Activated T-cell treated with anti-CD3 and anti-CD28 coated beads, Interleukin-2, amount 50 U/mL, for 48 hours (primary cell): ENCODE measurements around the gene RAB35.

Experiments
- DNase-seq, 2 experiments: peaks; one replicate each; pipeline ENCODE4 v3.0.0-alpha.2; 2020

Gene RAB35

DNA sequence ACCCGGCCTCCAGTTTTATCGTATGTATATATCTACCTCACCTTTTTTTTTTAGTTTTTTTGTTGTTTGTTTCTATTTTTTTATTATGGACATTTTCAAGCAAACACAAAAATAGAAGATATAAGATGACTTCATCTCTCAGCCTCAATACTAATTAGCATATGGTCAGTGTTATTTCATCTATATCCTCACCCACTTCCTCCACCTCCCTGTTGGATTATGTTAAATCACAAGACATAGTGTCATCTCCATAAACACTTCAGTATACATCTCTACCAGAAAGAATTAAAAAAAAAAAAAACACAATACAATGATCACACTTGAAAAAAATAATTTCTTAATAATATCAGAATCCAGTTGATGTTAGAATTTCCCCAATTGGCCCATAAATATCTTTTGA lies 34.9 kb downstream of the RAB35 start:
- DNase-seq: no peak

DNA sequence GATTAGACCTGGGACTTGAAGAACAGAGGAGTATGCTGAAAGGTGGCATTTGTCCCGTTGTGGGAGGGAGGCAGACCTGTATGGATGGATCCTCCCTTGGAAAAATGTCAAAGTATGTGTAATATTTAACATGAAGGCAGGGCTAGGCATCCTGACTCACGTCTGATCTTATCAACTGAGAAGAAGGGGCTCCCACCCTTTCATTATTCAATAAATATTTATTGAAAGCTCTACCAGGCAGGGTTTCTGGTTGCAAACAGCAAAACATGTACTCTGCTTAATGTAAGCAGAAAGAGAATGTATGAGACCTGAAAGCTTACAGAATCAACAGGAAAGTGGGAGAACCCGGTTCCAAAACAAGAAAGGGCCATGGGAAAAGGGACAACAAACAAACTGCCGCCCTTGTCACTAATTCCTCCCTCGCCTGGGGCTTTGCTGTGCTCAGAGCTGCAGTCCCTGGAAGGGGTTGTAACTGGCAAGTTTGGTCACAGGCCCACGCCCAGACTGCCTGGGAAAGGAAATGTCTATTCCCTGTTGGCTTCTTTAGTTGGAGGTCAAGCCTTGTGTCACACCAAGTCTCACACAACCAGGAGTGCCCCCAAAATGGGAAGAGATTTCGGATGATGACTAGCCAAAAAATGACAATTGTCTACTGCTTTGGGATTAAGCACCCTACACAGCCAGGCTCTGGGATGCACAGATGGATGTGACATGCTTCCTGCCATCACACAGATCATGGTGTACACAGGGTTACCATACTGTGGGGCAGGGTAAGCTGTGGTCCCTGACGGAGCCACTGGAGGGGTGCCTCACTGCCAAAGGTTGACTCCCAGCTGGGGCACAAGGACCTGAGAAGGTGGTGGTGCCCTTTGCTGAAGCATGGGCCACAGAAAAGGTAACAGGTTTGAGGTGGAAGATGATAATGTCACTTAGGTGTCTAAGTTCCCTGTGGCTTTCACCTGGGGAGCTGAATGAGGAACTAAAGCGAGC lies 36.8 kb downstream of the RAB35 start:
- no peak for DNase-seq

DNA sequence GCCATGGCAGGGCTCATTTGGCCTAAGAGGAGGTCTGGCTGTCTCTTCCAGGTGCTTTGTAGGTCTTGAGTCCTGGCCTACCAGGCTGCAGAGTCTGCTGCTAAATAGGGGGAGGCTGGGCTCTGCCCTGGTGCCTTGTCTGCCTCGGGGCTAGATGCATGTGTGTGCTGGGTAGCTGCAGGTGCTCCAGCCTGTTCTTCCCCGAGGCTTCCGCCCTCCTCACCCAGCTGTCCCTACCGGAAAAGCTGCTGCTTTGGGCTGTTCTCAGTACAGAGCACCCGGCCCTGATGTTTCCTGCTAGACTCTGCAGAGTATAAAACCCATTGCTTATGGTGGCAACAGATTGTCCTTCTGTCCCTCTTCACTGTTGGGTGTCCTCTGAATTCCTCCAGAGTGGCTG lies 37.7 kb downstream of the RAB35 start:
- DNase-seq: no peak

DNA sequence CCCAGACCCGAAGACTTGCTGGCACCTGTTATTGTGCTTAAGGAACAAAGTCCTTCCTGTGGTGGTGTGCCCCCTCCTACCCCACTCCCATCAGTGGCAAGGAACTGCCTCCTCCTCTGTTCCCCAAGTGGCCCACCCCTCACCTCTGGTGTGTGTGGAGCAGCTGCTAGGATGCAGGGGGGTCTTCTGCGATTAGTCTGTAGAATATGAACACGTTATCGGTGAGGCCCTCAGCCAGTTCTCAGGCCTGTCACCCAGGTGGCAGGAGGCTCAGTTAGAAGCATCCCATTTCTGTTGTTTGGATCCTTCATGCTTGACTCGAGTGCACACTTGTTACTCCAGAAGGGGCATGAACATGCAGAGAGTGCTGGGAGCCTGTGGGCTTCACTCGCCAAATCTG lies 39.3 kb downstream of the RAB35 start:
- peak in 1 of 2 experiments; percentile 7 for DNase-seq

DNA sequence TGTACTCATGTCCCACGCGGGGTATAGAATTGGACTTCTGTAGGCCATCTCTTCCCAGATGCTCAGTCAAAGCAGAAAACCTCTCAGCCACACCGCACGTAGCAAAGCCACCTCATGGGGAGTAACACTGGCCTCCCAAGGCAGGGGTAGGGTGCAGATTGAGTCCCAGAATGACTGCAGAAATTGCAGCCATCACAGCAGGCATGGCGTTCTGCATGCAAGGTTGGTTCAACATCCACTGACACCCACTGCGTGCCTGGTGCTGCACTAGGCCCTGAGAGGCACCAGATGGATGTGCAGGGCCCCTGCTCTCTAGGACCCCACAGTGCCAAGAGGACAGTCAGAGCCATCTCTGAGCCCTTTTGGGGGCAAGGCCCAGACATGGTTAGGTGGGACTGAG lies 39.9 kb downstream of the RAB35 start:
- DNase-seq: peak in 1 of 2 experiments; percentile 10

DNA sequence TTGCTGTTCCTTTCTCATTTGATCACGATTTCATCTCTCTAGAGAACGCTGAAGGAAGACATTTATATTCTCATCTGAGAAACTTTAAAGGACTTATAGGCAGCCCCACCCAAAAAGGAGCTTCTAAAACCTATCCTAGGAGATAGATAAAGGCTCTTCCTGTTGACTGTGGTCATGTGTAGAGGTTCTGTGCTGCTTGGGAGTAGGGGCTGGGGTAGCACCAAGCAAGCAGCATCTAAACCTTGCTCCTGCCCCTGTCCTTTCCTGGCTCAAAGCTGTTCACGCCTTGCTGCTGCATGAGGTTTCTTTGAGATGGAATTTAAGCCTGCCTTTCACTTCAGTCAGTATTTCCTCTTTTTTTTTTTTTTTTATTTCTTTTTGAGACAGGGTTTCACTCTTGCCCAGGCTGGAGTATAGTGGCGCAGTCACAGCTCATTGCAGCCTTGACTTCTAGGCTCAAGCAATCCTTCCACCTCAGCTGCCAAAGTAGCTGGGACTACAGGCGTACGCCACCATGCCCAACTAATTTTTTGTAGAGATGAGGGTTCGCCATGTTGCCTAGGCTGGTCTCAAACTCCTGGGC lies 41.4 kb downstream of the RAB35 start:
- DNase-seq: peak in 1 of 2 experiments; percentile 8

DNA sequence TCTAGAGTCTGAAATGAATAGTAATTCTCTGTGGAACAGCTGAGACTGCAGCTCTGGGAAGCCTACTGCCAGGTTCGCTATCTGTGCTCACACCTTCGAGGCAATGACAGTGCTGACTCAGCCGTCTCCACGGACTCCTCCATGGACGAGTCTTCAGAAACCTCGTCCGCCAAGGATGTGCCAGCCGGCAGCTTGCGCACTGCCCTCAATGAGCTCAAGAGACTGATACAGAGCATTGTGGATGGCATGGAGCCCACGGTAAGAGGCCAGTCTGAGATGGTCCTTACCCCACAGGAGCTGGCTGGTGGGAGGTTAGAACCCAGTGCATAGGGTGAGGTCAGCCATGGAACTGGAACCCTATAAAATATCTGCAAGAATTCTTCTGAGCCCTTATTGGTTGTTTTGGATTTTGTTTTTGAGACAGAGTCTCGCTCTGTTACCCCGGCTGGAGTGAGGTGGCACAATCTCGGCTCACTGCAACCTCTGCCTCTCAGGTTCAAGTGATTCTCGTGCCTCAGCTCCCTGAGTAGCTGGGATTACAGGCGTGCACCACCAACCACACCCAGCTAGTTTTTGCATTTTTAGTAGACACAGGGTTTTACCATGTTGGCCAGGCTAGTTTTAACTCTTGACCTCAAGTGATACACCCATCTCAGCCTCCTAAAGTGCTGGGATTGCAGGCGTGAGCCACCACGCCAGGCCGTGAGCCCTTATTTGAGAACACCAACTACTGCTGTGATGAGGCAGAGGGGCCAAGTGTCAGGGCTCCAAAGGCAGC lies 43.9 kb downstream of the RAB35 start:
- DNase-seq: no peak

DNA sequence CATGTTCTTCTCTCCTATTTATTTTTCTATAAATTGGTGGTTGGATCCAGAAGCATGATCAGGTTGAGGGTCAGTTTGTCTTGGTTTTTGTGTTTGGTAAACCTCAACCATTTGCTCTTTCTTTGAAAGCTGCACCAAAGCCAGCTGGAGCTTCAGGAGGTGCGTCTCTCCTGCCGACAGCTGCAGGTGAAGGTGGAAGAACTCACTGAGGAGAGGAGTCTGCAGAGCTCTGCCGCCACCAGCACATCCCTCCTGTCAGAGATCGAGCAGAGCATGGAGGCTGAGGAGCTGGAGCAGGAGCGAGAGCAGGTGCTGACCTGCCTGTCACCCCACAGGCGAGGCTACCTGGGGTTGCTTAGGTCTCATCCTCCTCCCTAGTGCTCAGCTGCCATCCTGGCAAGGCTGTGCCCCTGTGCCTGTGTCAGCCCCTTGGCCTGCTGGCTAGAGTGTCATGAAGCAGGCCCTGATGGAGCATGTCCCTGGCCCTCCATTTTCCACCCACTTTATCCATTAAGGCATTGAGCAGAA lies 45.0 kb downstream of the RAB35 start:
- no peak for DNase-seq

DNA sequence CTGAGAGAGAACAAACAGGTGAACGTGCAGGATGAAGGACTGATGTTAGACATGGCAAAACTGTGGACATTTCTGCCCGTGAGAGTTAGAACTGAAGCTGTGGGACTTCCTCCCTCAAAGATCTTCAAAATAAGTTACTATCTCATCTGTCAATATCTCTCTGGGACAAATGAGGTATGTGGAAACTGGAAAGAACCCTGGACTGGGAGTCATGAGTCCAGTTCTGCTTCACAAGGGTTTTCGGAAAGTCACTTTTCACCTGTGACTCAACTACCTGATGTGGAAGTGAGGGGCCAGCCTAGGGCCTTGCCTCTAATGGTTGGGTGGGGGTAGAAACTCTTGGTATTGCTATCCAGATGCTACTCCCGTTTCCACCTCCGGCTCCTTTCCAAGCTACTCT lies 47.3 kb downstream of the RAB35 start:
- no peak for DNase-seq

DNA sequence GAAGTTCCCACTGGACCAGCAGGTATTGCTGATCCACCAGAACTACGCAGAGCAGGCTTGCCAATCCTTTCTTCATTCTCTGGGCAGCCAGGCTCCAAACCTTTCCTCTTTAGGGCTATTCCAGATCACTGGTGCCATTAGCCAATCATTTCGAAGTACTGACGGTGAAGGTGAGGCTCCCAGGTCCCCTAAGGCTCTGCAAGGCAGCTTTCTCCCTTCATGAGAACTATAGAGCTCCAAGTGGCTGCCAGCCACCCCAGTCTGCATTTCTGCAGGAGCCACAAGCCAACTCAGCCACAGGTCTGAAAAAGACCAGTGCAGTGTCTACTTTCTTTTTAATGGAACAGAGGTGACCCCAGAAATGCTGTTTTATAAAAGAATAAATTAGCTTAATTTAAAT lies 48.7 kb downstream of the RAB35 start:
- DNase-seq: no peak

DNA sequence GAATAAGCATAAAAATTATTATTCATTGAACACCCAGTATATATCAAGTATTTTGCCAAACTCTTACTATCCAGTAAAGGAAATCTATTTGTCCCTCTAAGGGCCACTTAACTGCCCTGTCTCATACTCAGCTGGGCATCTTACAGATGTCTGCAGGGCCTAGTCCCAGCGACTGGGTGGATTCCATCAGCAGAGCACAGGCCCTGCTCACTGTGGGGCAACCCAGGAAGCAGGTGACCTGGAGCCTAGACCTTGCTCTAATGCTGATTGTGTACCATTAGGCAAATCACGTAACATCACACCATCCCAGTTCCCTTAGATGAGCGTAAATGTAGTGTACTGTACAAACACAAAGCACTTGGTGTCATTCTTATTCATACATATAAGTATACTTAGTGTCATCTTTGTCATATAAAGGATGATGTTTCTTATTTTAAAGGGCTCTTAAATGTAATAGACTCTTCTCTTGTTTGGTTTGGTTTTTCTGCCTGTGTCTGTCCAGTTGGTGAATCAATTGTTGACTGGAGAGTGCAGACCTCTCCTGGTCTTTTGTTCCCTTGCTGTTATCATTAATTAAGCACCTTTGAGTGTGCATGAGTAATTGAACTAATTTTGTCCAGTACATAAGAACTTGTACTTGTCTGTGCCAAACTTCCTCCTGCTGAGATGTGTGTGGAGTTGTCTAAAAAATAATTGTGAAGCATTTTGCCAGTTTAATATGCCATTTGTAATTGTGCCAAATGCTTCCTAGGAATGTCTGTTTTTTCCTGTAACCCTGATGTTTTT lies 49.3 kb downstream of the RAB35 start:
- no peak for DNase-seq

DNA sequence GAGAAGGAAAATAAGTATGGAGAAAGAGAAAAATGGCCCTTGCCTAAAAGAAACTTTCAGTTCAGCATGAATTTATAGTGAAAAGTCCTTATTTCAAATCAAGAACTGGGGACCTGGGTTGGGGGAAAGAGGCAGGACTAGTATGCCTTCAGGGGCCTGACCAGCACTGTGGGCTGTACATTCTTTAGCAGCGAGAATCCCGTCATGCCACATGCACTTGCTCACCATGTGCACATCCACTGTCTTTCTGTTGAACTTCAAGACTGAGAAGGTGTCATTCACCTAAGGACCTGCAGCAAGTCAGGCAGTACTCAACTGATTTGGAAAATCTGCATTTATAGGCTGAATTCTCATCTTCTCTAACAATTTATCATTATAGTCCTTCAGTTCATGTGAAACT lies 50.2 kb downstream of the RAB35 start:
- DNase-seq: no peak

DNA sequence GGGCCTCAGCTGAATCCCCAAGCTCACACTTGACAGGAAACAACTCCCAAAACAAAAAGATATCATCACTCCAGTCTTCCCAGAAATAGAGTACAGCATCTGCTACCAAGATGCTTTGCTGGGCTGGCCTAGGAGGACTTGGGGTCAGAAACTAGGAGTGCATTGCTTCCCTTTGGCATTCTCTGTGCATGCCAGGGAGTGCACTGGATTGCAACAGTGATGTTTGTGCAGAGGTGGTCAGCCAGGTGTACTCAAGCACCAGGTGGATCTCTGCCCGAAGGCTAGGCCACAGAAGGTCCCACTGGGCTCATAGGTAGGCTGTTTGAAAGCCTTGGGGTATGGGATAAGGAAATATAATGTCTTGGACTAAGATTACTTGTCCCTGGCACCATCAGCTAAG lies 51.1 kb downstream of the RAB35 start:
- no peak for DNase-seq

DNA sequence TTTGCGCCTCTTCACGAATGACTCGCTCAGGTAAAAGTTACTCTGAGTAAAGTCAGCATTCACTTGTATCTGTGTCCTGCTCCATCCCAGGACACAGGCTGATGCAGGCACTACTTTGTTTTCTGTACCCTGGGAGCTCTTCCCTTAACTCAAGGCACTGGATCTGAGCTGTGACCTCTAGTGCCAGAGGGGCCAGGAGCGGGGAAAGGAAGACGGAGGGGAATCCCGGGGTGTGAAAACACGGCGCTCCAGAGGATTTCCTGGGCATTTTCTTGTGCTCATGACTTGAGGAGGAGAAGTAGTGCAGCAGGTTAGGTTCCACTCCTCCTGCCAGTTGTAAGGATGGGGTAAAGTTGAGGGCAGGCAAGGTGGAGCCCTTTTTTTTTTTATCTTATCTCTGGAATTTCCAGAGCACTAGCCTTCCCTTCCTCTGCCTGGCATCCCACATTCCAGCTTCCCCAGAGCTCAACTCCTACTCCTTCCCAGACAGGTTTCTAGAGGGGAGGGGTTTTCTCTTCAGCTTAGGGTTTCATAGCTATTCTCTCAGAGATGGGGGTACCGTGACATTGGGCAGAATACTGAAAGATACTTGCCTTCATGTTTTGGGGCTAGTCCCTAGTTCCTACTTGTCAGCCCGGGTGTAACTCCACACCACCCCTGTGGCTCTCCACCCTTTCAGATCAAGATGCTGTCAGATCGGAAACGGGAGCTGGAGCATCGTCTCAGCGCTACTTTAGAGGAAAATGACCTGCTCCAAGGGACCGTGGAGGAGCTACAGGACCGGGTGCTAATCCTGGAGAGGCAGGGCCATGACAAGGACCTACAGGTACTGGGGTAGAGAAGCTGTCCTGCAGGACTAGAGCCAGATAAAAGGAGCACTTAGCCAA lies 52.3 kb downstream of the RAB35 start:
- DNase-seq: no peak

DNA sequence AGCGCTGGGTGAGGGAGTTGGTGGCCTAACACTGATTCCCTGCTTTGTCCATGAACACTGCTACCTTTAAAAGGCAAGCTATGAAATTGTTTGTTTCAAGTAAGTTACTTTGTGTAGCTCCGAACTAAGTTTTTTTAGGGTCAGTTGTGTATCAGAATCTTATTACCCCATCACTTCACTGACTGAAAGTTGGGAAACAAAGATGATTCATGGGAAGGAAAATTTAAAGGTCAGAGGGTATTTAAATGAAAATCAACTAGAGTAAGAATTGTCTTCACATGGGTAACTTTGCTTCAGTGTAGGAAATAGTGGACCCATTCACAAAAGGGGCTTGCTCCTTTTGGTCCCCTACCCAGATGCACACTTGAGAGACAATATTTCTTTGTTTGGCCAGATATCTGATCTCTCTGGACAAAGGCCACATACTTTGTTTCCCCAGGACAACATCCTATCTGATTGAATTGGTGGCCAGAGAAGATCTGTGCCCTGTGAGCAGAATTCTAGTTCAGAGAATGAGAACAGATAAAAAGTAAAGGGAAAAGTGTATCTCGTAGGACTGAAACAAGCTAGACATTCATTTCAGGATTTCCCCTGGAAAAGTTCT lies 53.5 kb downstream of the RAB35 start:
- no peak for DNase-seq

DNA sequence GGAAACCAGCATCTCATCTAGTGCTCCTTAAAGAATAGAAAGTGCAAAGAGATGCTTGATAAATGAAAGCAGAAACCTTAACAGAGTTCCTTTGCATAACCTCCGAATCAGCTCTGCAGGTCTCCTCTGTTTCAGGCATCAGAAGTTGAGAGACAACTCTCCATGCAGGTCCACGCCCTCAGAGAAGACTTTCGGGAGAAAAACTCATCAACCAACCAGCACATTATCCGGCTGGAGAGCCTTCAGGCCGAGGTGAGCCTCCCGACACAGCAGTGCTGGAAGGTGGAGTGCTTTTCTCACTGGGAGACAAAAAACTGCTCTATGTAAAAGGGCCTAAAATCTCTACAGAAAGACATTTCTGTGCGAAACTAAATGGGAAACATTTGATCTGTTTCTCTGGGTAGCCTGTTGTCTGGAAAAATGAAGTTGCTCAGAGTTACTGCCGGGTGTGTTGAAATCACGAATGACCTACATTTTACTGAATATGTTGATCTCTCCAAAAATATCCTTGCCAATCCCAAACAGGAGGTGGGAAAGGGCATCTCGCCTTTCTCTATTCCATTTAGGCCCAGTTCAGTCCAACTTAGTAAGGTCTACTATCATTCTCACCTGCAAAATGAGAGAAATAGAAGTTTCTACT lies 54.9 kb downstream of the RAB35 start:
- no peak for DNase-seq

DNA sequence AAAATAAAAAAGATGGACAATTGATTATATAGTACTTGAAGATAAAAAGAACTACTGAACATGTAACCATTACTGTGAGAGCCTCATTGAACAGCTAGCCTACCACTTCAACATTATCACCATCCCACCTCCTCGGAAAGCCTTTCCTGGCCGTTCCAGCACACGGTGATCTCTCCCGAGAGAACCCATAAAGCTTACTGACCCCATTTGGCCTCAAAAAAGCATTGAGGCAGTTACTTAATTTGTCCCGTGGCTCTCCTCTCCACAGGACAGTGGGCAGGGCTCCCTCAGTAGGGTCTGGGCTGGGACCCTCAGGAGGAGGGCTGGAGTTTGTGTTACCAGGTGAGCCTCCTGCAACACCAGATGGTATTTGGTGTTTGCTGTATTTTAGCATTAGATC lies 55.8 kb downstream of the RAB35 start:
- no peak for DNase-seq

DNA sequence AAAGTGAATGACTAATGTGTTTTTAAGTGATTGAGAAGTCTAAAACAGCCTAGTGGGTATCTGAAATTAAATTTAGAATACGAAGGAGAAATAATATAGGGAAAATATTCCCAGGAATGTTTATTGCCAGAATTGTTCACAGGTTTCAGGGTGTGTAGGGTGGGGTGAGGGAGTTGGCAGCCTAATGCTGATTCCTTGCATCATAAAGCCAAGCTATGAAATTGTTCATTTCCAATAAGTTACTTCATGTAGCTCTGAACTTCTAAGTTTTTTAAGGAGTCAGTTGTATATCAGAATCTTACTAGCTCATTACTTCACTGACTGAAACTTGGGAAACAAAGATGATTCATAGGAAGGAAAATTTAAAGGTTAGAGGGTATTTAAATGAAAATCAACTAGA lies 56.4 kb downstream of the RAB35 start:
- no peak for DNase-seq

DNA sequence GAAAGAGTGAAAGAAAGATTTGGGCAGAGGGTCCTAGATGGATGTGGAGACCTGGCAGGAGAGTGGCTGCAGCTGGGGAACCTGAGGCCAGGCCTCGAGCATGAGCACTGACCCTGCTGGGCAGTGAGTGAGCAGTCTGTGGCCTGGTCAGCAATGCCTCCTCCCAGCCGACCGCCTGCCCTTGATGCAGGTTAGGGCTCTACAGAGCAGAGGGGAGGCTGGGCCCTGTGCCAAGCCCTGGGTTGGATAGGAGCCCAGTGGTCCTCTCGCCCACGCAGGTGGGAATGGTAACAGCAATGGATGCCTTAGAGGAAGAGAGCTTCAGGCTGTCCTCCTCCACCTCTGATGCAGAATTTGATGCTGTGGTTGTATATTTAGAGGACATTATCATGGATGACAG lies 59.8 kb downstream of the RAB35 start:
- DNase-seq: no peak

DNA sequence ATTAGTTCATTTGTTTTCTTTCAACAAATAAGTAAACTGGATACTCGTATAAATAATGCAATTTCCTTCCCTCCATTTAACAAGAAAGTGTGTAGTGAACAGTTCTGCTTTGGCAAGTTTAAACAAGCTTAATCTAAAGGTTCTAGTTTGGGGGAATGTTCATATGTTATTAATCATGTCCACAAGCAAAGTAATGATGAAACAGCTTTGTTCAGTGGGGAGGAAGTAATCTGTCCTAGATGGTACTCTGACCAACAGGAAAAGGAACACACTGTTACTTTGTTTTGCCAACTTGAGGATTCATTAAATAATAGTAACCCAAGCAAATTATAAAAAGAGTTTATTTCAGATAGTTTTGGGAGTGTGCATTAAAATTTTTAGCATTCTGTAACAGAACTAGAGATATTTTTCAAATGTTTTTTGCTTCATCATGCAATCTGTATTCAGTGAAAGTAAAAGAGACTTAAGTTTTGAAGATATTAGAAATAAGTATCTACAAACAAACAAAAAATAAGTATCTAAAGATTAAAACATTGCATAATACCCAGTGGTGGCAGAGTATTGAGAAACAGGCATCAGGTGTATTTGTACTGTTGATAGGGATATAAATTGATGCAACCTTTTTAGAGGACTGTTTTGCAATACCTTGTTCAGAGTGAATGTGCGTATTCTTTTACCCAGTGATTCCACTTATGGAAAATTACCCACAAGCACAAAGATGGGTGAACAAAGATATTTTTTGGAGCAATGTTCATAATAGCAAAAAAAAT lies 61.1 kb downstream of the RAB35 start:
- DNase-seq: no peak
